ENCODE data around the gene WFDC6.

DNA sequence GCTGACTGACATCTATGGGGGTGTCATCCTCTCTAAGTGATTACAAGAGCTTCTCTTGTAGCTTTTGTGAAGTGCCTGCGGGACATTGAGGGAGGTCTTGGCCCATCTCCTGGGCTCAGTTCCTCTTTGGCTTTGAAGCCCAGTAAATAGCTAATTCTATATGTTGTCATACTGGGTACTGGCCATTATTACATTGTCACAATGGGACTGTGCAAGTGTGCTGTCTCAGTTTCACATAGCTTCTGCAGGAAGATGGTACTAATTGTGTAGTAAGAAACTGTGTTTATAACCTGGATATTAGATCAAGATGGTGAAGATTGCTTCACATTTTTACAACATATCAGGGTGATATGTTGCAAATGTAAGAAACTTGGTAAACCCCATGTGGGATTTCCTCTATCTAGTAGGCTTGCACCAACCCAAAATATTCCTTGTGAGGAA lies 43.8 kb downstream of the WFDC6 start:
- TF ChIP-seq, protein P1, sequence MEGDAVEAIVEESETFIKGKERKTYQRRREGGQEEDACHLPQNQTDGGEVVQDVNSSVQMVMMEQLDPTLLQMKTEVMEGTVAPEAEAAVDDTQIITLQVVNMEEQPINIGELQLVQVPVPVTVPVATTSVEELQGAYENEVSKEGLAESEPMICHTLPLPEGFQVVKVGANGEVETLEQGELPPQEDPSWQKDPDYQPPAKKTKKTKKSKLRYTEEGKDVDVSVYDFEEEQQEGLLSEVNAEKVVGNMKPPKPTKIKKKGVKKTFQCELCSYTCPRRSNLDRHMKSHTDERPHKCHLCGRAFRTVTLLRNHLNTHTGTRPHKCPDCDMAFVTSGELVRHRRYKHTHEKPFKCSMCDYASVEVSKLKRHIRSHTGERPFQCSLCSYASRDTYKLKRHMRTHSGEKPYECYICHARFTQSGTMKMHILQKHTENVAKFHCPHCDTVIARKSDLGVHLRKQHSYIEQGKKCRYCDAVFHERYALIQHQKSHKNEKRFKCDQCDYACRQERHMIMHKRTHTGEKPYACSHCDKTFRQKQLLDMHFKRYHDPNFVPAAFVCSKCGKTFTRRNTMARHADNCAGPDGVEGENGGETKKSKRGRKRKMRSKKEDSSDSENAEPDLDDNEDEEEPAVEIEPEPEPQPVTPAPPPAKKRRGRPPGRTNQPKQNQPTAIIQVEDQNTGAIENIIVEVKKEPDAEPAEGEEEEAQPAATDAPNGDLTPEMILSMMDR (IDR thresholded peaks at IDR 0.05 in 4 of 5, conservative IDR thresholded peaks at IDR 0.05 in 1 of 5), result no peak
- no peak for TF ChIP-seq POLR2A (IDR thresholded peaks at IDR 0.05)

All from gastrocnemius medialis (tissue), 4 donors.